Neural cell (in vitro differentiated cells): ENCODE data around the gene FDPS. TPM values are rescaled to one million over a fixed set of nuclear protein-coding genes. Genes with fewer than 3 reads are reported as not detected.

ENCODE experiments used
- H2AFZ ChIP-seq: fragments of 200-600, 300-800 bp; sonication (generic), shearing (Covaris generic); 2 replicates; pipeline ENCODE4 v1.6.0; 2014; ENCODE audit warnings: low read depth, mild to moderate bottlenecking, antibody characterized with exemption, low read length, moderate library complexity
- H3F3A ChIP-seq: fragments of 200-600 bp; shearing (Covaris generic); 2 replicates; pipeline ENCODE4 v1.6.1; 2016; ENCODE audit warnings: mild to moderate bottlenecking, moderate library complexity, mixed read lengths, antibody characterized with exemption, low read length; ENCODE audit not compliant: insufficient read depth, poor library complexity, severe bottlenecking
- H3K27ac ChIP-seq: fragments of 200-600, 300-800 bp; sonication (generic), shearing (Covaris generic); 2 replicates; pipeline ENCODE4 v1.5.1; 2014; ENCODE audit warnings: mild to moderate bottlenecking, low read length, moderate library complexity
- H3K27me3 ChIP-seq: fragments of 300-800, 200-600 bp; sonication (generic), shearing (Covaris generic); 2 replicates; pipeline ENCODE4 v1.6.0; 2014; ENCODE audit warnings: mild to moderate bottlenecking, low read depth, low read length, moderate library complexity; ENCODE audit not compliant: insufficient read depth
- H3K36me3 ChIP-seq: fragments of 300-800, 200-600 bp; sonication (generic), shearing (Covaris generic); 2 replicates; pipeline ENCODE4 v1.5.1; 2014; ENCODE audit warnings: mild to moderate bottlenecking, antibody characterized with exemption, low read length, moderate library complexity; ENCODE audit not compliant: insufficient read depth
- H3K4me2 ChIP-seq: fragments of 300-800, 200-600 bp; sonication (generic), shearing (Covaris generic); 2 replicates; pipeline ENCODE4 v1.6.0; 2014; ENCODE audit warnings: mild to moderate bottlenecking, low read length
- H3K4me3 ChIP-seq: fragments of 300-800, 200-600 bp; sonication (generic), shearing (Covaris generic); 2 replicates; pipeline ENCODE4 v1.5.1; 2014; ENCODE audit warnings: mild to moderate bottlenecking, low read length, moderate library complexity
- H3K79me2 ChIP-seq: fragments of 200-600 bp; shearing (Covaris generic); replicated peaks from 2 replicates; pipeline ENCODE4 v1.6.0; 2014; ENCODE audit warnings: mild to moderate bottlenecking, low read length, moderate library complexity; ENCODE audit not compliant: insufficient read depth
- H3K9ac ChIP-seq: fragments of 300-800, 200-600 bp; sonication (generic), shearing (Covaris generic); 2 replicates; pipeline ENCODE4 v1.6.1; 2016; ENCODE audit warnings: mild to moderate bottlenecking, low read length, mixed read lengths
- H3K9me2 ChIP-seq: fragments of 200-600 bp; shearing (Covaris generic); 2 replicates; pipeline ENCODE4 v1.6.1; 2016; ENCODE audit warnings: mild to moderate bottlenecking, low read length, mixed read lengths; ENCODE audit not compliant: insufficient read depth
- H3K9me3 ChIP-seq: fragments of 200-600, 300-800 bp; sonication (generic), shearing (Covaris generic); 2 replicates; pipeline ENCODE4 v1.6.1; 2016; ENCODE audit warnings: mild to moderate bottlenecking, mixed run types, low read length, moderate library complexity, mixed read lengths
- H4K20me1 ChIP-seq: fragments of 200-600 bp; shearing (Covaris generic); 2 replicates; pipeline ENCODE4 v1.6.1; 2016; ENCODE audit warnings: mild to moderate bottlenecking, mixed run types; ENCODE audit not compliant: insufficient read depth
- EP300 ChIP-seq: fragments of 450-650 bp; conservative IDR thresholded peaks from 2 replicates; pipeline ENCODE4 v1.6.1; 2014; ENCODE audit warnings: antibody characterized with exemption, mild to moderate bottlenecking, moderate library complexity; ENCODE audit not compliant: poor library complexity, severe bottlenecking
- EZH2 ChIP-seq: fragments of 200-600, 300-800 bp; shearing (Covaris generic), sonication (generic); IDR thresholded peaks from 2 replicates; pipeline ENCODE4 v1.6.1; 2014; ENCODE audit warnings: antibody characterized with exemption, low read length, borderline replicate concordance, mild to moderate bottlenecking; ENCODE audit not compliant: insufficient read depth, poor library complexity, severe bottlenecking
- MXI1 ChIP-seq: fragments of 450-650 bp; conservative IDR thresholded peaks from 2 replicates; pipeline ENCODE4 v1.6.1; 2014; ENCODE audit warnings: antibody characterized with exemption, mild to moderate bottlenecking; ENCODE audit not compliant: poor library complexity, severe bottlenecking
- POLR2AphosphoS5 ChIP-seq: IDR thresholded peaks from 2 replicates; pipeline ENCODE4 v1.6.1; 2012
- RAD21 ChIP-seq: fragments of 450-650 bp; conservative IDR thresholded peaks from 2 replicates; pipeline ENCODE4 v1.6.1; 2014; ENCODE audit warnings: antibody characterized with exemption, mild to moderate bottlenecking, moderate library complexity
- SMC3 ChIP-seq: fragments of 450-650 bp; conservative IDR thresholded peaks from 2 replicates; pipeline ENCODE4 v1.6.1; 2014; ENCODE audit warnings: antibody characterized with exemption, mild to moderate bottlenecking, moderate library complexity; ENCODE audit not compliant: poor library complexity
- TAF1 ChIP-seq: IDR thresholded peaks from 2 replicates; pipeline ENCODE4 v1.6.1; 2012; ENCODE audit warnings: low read depth
- polyA plus RNA-seq: library from polyadenylated mRNA; depleted of rRNA; stranded (reverse); fragments of >200 nt; gene quantifications from 2 replicates; pipeline ENCODE4 v1.2.3, GENCODE V29; 2014
- TF ChIP-seq, protein P1 (sequence below): fragments of 450-650 bp; IDR thresholded peaks from 2 replicates; pipeline ENCODE4 v1.5.1; 2014; ENCODE audit warnings: antibody characterized with exemption, mild to moderate bottlenecking, moderate library complexity; ENCODE audit not compliant: poor library complexity, severe bottlenecking
- TF ChIP-seq, protein P2 (sequence below): IDR thresholded peaks from 2 replicates; pipeline ENCODE4 v1.6.1; 2012; ENCODE audit warnings: borderline replicate concordance

FDPS gene
- polyA plus RNA-seq, 1 donor from 2014 or later: 235 TPM

DNA sequence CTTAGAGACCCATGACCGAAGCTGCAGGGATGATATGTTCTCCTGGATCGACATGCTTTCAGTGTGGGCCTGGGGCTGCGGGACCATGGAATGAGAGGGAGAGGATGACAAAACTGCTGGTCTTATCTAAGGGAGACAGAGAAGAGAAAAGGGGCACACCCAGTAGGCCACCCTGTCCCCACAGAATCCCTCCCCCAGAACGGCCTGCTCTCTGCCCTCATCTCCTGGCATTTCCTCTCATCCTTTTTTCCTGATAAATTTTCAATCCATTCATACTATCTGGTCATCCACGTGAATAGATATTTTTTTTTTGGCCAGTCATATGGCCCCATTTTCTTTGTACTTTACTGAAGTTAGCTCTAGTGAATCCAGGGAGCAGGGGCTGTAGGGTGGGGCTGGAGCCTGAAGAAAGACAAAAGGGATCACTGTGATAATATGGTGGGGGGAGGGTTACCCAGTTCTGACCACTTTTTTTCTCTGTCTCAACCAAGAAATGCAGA is 7.3 kb upstream of the FDPS start, which contains the start of gene PKLR:
Gene PKLR, minus strand, starts transcription at position 97 of the 500 bp plus-strand sequence. Its CDS starts 43 bp downstream, at position 54.
- Histone ChIP-seq H3K9me3 (no peaks in the 10 kb centered on the region), H3K4me2 (no peak within 1 kb of the TSS), H2AFZ (no peak within 1 kb of the TSS), H3F3A (no peaks in the 10 kb centered on the region), H3K36me3 (no peaks in the 10 kb centered on the region), H3K79me2 (no peaks in the 10 kb centered on the region), H3K9me2 (no peaks in the 10 kb centered on the region), H3K9ac (no peak within 1 kb of the TSS), H3K27me3 (no peaks in the 10 kb centered on the region), H3K27ac (no peak within 1 kb of the TSS), H4K20me1 (no peaks in the 10 kb centered on the region), H3K4me3 (no peak within 1 kb of the TSS)
- TF ChIP-seq SMC3 (no peak), MXI1 (no peak), TAF1 (no peak), RAD21 (no peak), POLR2AphosphoS5 (no peak), EP300 (no peak), EZH2 (no peak)
- TF ChIP-seq, protein P1, sequence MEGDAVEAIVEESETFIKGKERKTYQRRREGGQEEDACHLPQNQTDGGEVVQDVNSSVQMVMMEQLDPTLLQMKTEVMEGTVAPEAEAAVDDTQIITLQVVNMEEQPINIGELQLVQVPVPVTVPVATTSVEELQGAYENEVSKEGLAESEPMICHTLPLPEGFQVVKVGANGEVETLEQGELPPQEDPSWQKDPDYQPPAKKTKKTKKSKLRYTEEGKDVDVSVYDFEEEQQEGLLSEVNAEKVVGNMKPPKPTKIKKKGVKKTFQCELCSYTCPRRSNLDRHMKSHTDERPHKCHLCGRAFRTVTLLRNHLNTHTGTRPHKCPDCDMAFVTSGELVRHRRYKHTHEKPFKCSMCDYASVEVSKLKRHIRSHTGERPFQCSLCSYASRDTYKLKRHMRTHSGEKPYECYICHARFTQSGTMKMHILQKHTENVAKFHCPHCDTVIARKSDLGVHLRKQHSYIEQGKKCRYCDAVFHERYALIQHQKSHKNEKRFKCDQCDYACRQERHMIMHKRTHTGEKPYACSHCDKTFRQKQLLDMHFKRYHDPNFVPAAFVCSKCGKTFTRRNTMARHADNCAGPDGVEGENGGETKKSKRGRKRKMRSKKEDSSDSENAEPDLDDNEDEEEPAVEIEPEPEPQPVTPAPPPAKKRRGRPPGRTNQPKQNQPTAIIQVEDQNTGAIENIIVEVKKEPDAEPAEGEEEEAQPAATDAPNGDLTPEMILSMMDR: no peak
- TF ChIP-seq, protein P2, sequence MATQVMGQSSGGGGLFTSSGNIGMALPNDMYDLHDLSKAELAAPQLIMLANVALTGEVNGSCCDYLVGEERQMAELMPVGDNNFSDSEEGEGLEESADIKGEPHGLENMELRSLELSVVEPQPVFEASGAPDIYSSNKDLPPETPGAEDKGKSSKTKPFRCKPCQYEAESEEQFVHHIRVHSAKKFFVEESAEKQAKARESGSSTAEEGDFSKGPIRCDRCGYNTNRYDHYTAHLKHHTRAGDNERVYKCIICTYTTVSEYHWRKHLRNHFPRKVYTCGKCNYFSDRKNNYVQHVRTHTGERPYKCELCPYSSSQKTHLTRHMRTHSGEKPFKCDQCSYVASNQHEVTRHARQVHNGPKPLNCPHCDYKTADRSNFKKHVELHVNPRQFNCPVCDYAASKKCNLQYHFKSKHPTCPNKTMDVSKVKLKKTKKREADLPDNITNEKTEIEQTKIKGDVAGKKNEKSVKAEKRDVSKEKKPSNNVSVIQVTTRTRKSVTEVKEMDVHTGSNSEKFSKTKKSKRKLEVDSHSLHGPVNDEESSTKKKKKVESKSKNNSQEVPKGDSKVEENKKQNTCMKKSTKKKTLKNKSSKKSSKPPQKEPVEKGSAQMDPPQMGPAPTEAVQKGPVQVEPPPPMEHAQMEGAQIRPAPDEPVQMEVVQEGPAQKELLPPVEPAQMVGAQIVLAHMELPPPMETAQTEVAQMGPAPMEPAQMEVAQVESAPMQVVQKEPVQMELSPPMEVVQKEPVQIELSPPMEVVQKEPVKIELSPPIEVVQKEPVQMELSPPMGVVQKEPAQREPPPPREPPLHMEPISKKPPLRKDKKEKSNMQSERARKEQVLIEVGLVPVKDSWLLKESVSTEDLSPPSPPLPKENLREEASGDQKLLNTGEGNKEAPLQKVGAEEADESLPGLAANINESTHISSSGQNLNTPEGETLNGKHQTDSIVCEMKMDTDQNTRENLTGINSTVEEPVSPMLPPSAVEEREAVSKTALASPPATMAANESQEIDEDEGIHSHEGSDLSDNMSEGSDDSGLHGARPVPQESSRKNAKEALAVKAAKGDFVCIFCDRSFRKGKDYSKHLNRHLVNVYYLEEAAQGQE: no peak

- no peak overlapping the region for H3K4me3 ChIP-seq
- TF ChIP-seq, protein P1: no peak
- no peak for TF ChIP-seq SMC3
- no peaks in the 10 kb centered on the region for H3K36me3 ChIP-seq
- no peaks in the 10 kb centered on the region for H3K9me3 ChIP-seq
- no peak overlapping the region for H2AFZ ChIP-seq
- no peak overlapping the region for H3K27ac ChIP-seq
- H3K79me2 ChIP-seq: peaks cover 8% of the 10 kb centered on the region
- H3K27me3 ChIP-seq: no peaks in the 10 kb centered on the region
- H3K9ac ChIP-seq: no peak overlapping the region
- H4K20me1 ChIP-seq: no peaks in the 10 kb centered on the region
- H3K9me2 ChIP-seq: no peaks in the 10 kb centered on the region
- H3F3A ChIP-seq: no peaks in the 10 kb centered on the region
- no peak overlapping the region for H3K4me2 ChIP-seq
These were observed 4.1 kb upstream of the FDPS start for GRCh38 chr1:155304558-155305063.
